ENCODE results near the gene SPIB.
"Not testable (repeated sequence)": the region's sequence is repeated elsewhere in the genome, so short reads cannot be mapped to it uniquely, and the experiment has no call there.

Gene SPIB

DNA sequence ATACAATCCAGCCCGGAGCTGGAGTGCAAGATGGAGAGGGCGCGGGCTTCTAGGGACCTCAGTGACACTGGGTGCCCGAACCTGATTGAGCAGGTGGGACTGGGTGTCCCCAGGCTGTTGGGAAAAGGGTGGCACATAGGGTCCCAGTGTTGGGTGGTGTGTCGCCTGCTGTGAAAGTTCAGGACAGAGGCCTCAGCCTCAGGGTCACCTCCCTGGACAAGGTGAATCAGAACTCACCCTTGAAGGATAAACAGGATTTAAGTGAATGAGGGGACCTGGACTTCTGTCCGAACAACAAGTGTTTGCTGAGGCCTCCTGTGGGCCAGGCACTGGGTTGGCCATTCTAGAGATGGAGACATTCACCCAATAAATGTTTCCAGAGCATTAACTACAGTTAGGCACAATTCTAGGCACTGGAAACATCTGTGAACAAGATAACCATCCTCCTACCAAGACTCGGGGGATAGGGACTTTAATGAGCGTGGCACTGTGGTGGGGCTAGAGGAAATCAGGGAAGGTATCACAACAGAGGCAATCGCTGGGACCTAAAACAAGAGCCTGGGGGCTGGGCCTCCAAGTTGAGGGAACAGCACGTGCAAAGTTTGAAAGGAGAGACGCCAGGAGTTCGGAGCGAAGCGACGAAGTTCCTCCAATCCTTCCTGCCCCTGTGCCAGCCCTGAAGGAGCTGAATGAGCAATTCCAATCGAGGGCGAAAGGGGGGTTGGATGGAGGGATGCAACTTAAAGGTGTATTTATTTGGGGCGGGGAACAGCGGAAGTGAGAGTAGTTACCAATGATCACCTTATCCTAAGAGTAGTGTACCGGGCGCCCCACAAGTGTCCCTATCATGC lies 35.5 kb upstream of the SPIB start:
- no peak for TF ChIP-seq JUND (IDR thresholded peaks at IDR 0.05; ENCODE audit: low read depth)
- in situ Hi-C loops (cut with HindIII; ENCODE audit: low pct_unique_long_range_greater_than_20kb, low sequenced_read_pairs), result no loop called here
- DNase-seq (ENCODE audit: low read depth in 1 of 2, low spot score in 1 of 2), result no peak

DNA sequence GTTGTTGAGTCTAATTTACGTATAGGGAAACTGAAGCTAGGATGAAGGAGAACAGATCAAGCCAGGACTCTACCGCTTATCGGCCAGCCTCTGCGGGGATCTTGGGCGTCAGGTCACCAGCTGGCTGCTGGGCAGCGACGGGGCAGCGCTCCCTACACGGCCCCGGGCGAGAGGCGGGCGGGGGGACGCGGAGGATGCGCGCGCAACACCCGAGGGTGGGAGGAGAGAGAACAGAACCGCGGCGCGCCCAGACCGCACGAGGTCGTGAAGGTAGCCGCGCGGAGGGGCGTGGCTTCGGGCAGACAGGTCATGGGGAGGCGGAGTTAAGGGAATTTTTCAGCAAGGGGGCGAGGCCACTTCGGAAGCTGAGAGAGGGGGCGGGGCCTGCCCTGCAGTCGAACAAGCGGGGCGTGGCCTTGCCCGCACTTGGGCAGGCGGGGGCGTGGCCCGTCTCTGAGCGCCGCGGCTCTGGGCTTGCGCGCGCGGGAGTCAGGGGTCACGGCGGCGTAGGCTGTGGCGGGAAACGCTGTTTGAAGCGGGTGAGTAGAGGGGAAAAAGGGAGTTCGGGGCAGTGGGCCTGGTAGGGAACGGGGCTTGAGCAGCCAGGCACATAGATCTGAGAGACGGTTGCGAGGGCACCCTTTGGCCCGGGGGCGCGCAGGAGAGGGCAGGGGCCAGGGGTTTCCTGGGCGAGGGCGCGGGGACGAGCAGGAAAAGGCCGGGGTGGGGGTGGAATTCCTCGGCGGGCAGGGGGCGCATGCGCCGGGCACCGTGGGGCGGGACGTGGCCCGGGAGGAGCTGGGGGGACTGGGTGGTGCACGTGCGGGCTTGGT lies 34.7 kb upstream of the SPIB start, which contains the start of gene POLD1:
Gene POLD1, plus strand, starts transcription at position 496 of the 833 bp plus-strand sequence. CDS start 14,505 bp downstream, outside the sequence.
- in situ Hi-C loops (cut with HindIII; ENCODE audit: low pct_unique_long_range_greater_than_20kb, low sequenced_read_pairs), result no loop called here
- peak; percentile 93 to 96 for DNase-seq (ENCODE audit: low read depth in 1 of 2, low spot score in 1 of 2)
- TF ChIP-seq JUND (IDR thresholded peaks at IDR 0.05; ENCODE audit: low read depth), result no peak

DNA sequence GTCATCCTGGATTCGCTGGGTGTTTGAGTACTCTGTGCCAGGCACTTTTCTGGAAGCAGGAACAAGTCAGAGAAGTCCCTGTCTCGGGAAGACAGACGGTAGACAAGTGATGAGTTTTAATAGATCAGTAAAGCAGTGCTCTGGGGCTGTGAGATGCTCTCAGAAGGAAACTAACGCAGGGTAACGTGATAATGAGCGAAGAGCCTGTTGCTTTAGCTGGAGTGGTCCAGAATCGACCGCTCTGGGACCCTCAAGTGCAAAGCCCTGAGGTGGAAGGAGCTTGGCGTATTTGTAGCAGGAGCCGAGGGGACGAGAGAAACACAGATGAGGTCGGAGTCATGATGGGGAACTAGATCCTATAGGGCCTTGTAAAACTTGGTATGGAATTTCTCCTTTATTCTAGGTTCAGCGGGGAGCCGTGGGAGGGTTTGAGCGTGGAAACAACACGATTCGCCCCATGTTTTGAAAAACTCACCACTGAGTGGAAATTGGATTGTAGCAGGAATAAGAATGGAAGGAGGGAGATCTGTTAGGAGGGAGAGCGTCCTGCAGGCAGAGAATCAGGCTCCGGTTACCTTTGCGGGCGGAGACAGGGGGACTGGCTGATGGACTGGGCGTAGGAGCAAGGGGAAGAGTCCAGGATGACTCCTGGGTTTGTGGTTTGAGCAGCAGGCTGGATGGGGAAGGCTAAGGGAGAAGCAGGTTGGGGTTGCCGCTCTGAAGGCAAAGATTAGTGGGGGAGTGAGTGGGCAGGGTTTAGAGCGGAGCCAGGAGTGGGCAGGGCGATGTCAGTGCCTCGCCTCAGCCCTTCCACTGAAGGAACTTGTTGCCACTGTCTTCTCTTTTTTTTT lies 33.8 kb upstream of the SPIB start:
- DNase-seq (ENCODE audit: low read depth in 1 of 2, low spot score in 1 of 2), result no peak
- TF ChIP-seq JUND (IDR thresholded peaks at IDR 0.05; ENCODE audit: low read depth), result no peak
- in situ Hi-C loops (cut with HindIII; ENCODE audit: low pct_unique_long_range_greater_than_20kb, low sequenced_read_pairs), result no loop called here

DNA sequence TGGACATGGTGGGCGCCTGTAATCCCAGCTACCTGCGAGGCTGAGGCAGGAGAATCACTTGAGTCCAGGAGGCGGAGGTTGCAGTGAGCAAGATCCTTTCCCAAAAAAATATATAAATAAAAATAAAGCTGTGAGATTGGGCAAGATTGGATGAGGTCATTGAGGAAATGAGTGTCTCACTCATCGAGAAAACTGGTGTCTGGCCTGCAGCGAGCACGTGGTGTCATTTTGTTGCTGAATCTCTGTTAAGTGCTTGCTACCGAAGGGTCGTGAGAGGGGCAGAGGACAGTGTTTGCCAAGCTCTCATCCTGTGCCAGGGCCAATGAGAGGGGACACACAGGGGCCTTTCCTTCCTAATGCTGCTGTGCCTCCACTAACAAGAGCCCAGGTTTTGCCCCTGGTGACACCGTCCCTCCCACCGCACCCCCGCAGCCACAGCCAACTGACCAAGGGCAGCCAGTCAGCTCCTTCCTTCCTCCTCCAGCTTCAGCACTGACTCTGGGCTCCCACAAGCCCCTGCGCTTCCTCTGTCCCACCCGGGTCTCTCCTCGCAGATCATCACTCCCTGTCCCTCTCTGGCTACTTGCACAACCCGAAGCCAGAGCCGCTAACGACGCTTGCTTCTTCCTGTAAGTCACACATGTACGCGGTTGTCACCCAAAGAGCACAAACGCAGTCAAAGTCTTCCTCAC lies 31.4 kb upstream of the SPIB start:
- TF ChIP-seq JUND (IDR thresholded peaks at IDR 0.05; ENCODE audit: low read depth), result no peak
- in situ Hi-C loops (cut with HindIII; ENCODE audit: low pct_unique_long_range_greater_than_20kb, low sequenced_read_pairs), result no loop called here

DNA sequence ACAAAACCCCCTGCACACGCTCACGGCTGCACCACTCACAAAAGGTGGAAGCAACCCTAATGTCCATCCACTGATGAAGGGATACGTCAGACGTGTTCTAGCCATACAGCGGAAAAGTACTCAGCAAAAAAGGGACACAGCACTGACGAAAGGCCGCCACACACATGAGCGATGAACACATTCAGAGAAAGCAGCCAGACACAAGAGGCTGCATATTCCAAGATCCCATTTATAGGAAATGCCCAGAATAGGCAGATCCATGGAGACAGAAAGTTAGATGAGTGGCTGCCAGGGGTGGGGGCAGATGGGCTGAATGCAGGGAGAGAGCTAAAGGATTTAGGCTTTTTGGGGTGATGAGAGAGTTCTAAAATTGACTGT lies 30.9 kb upstream of the SPIB start:
- in situ Hi-C loops (cut with HindIII; ENCODE audit: low pct_unique_long_range_greater_than_20kb, low sequenced_read_pairs), result no loop called here
- DNase-seq (ENCODE audit: low read depth in 1 of 2, low spot score in 1 of 2), result no peak
- TF ChIP-seq JUND (IDR thresholded peaks at IDR 0.05; ENCODE audit: low read depth), result no peak

More for the DNA sequence above, 31.4 kb upstream of the SPIB start:
- DNase-seq (ENCODE audit: low read depth in 1 of 2, low spot score in 1 of 2), result no peak

DNA sequence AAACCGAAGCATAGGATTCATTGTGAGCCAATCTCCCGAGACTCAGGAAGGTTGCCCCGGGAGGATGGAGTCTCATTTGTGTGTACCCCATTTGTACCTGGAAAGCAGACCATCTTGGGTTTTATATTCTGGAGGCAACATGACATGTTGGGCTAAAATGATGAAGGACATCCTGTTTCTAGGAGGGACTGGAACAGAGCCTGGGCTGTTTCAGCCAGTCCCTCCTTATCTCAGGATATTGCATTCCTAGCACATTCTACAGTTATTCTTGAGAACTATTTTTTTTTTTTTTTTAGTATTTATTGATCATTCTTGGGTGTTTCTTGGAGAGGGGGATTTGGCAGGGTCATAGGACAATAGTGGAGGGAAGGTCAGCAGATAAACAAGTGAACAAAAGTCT lies 28.4 kb upstream of the SPIB start:
- DNase-seq (ENCODE audit: low read depth in 1 of 2, low spot score in 1 of 2); in situ Hi-C loops (cut with HindIII; ENCODE audit: low pct_unique_long_range_greater_than_20kb, low sequenced_read_pairs): not testable (repeated sequence)

DNA sequence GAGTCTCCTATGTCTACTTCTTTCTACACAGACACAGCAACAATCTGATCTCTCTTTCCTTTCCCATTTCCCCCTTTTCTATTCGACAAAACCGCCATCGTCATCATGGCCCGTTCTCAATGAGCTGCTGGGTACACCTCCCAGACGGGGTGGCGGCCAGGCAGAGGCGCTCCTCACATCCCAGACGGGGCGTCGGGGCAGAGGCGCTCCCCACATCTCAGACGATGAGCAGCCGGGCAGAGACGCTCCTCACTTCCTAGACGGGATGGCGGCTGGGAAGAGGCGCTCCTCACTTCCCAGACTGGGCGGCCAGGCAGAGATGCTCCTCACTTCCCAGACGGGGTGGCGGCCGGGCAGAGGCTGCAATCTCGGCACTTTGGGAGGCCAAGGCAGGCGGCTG lies 27.8 kb upstream of the SPIB start:
- DNase-seq (ENCODE audit: low read depth in 1 of 2, low spot score in 1 of 2); in situ Hi-C loops (cut with HindIII; ENCODE audit: low pct_unique_long_range_greater_than_20kb, low sequenced_read_pairs): not testable (repeated sequence)

DNA sequence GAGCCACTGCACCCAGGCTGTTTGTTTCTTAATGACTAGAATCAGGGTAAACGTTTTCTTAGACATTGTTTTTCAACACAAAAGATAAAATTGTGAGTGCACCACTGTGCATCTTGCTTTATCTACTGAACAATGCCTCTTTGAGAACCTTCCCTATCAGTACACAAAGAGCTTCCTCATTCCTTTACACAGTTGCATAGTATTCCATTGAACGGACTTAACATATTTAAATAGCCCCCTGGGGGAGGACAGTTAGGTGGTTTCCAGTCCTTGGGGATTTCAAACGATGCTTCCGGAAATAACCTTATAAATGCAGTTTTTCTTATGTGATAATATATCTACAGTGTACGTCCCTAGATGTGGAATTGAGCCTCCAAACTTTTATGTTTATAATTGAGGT lies 26.0 kb upstream of the SPIB start:
- no peak for DNase-seq (ENCODE audit: low read depth in 1 of 2, low spot score in 1 of 2)
- in situ Hi-C loops (cut with HindIII; ENCODE audit: low pct_unique_long_range_greater_than_20kb, low sequenced_read_pairs), result no loop called here
- no peak for TF ChIP-seq JUND (IDR thresholded peaks at IDR 0.05; ENCODE audit: low read depth)

DNA sequence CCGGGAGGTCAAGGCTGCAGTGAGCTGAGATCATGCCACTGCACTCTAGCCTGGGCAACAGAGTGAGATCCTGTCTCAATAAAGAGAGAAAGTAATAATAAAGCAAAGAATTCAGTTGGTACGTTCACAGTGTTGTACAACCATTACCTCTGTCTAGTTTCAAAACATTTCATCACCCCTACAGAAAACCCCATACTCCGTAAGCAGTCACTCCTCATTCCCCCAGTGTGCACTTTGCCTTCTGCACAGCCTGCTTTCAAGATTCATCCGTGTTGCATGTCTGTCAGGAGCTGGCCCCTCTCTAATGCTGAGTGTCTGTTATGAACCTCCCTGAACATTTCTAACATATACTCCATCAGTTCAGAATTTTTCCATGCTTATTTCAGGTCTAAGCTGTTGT lies 25.1 kb upstream of the SPIB start:
- TF ChIP-seq JUND (IDR thresholded peaks at IDR 0.05; ENCODE audit: low read depth), result no peak
- no peak for DNase-seq (ENCODE audit: low read depth in 1 of 2, low spot score in 1 of 2)
- in situ Hi-C loops (cut with HindIII; ENCODE audit: low pct_unique_long_range_greater_than_20kb, low sequenced_read_pairs), result no loop called here

DNA sequence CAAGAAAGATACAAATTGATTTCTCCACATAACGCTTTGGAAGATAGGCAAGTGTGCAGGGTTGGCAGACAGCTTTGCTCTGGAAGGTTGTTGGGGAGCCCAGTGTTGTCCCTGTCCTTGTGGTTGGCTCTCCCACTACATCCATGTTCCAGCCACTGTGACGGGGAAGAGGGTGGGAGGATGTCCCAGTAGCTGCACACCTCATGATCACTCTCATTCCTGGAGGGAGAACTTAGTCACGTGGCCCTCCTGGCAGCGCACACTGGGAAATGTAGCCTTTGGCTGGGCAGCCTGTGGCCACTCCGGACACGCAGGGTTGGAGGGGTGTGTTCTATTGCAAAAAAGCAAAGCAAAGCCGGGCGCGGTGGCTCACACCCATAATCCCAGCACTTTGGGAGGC lies 24.7 kb upstream of the SPIB start:
- no peak for DNase-seq (ENCODE audit: low read depth in 1 of 2, low spot score in 1 of 2)
- in situ Hi-C loops (cut with HindIII; ENCODE audit: low pct_unique_long_range_greater_than_20kb, low sequenced_read_pairs), result no loop called here
- TF ChIP-seq JUND (IDR thresholded peaks at IDR 0.05; ENCODE audit: low read depth), result no peak

DNA sequence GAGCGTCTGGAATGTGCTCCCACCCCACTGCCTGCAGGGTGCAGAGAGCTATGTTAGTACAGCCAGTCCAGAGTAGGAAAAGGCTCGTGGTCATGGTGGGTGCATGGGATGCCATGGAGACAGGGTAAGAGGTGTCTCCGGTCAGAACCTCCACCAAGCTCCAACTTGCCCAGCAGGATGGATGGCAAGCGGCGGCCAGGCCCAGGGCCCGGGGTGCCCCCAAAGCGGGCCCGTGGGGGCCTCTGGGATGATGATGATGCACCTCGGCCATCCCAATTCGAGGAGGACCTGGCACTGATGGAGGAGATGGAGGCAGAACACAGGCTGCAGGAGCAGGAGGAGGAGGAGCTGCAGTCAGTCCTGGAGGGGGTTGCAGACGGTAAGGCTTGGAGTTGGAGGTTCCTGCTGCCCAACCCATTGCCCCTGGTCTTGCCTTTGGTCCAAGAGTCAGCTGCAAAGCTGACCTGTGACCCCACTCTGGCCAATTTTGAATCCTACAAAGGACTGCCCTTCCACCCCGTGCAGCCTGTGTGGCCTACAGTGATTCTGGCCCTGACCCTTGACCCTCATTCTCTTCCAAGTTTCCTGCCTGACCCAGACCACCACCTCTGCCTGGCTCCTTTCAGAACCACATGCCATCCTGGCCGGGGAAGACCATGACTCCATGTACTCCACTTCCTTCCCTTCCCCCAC lies 19.9 kb upstream of the SPIB start:
- in situ Hi-C loops (cut with HindIII; ENCODE audit: low pct_unique_long_range_greater_than_20kb, low sequenced_read_pairs), result no loop called here
- no peak for DNase-seq (ENCODE audit: low read depth in 1 of 2, low spot score in 1 of 2)
- no peak for TF ChIP-seq JUND (IDR thresholded peaks at IDR 0.05; ENCODE audit: low read depth)

Measured in T47D (cell line).